HFFc6 (cell line): ENCODE data around the gene MAD1L1. TPM values are rescaled to one million over a fixed set of nuclear protein-coding genes. Genes with fewer than 3 reads are reported as not detected.
"Not testable (repeated sequence)": the region's sequence is repeated elsewhere in the genome, so short reads cannot be mapped to it uniquely, and the experiment has no call there.

Source experiments
- DNase-seq: peaks from one replicate; pipeline ENCODE4 v3.0.0-alpha.2; 2018
- H3K27ac Mint-ChIP-seq: 2 replicates; pipeline ENCODE4 v1.8.0; 2020; ENCODE audit warnings: mild to moderate bottlenecking, mixed read lengths
- H3K27me3 Mint-ChIP-seq: 2 replicates; pipeline ENCODE4 v1.8.0; 2021; ENCODE audit warnings: mild to moderate bottlenecking, moderate library complexity, mixed read lengths; ENCODE audit not compliant: insufficient read depth
- H3K36me3 Mint-ChIP-seq: 2 replicates; pipeline ENCODE4 v1.8.0; 2021; ENCODE audit warnings: low read depth, mixed read lengths
- H3K4me1 Mint-ChIP-seq: 2 replicates; pipeline ENCODE4 v1.8.0; 2020; ENCODE audit warnings: low read depth, mixed read lengths
- H3K4me3 Mint-ChIP-seq: 2 replicates; pipeline ENCODE4 v1.8.0; 2020; ENCODE audit warnings: mild to moderate bottlenecking, moderate library complexity, mixed read lengths
- H3K9me3 Mint-ChIP-seq: 2 replicates; pipeline ENCODE4 v1.8.0; 2020; ENCODE audit warnings: mild to moderate bottlenecking, mixed read lengths
- total RNA-seq, 6 experiments: library from RNA; stranded (reverse); fragmentation: NEBNext Ultra II Directional; extraction: Animal tissue kit (Norgen Biotek cat#: 25700); gene quantifications; 2 replicates in 1 of 6; 3 replicates in 5 of 6; pipeline ENCODE4 v1.2.3, GENCODE V29; 2021
- TF ChIP-seq, protein P1 (sequence below): fragments of 200-600 bp; sonication (generic); IDR thresholded peaks from 2 replicates; pipeline ENCODE4 v1.5.0; 2021; ENCODE audit warnings: antibody characterized with exemption, mild to moderate bottlenecking

MAD1L1 gene
- total RNA-seq, 6 experiments from 2014 or later: 34.6 to 44.8 (median 40.2) TPM

DNA sequence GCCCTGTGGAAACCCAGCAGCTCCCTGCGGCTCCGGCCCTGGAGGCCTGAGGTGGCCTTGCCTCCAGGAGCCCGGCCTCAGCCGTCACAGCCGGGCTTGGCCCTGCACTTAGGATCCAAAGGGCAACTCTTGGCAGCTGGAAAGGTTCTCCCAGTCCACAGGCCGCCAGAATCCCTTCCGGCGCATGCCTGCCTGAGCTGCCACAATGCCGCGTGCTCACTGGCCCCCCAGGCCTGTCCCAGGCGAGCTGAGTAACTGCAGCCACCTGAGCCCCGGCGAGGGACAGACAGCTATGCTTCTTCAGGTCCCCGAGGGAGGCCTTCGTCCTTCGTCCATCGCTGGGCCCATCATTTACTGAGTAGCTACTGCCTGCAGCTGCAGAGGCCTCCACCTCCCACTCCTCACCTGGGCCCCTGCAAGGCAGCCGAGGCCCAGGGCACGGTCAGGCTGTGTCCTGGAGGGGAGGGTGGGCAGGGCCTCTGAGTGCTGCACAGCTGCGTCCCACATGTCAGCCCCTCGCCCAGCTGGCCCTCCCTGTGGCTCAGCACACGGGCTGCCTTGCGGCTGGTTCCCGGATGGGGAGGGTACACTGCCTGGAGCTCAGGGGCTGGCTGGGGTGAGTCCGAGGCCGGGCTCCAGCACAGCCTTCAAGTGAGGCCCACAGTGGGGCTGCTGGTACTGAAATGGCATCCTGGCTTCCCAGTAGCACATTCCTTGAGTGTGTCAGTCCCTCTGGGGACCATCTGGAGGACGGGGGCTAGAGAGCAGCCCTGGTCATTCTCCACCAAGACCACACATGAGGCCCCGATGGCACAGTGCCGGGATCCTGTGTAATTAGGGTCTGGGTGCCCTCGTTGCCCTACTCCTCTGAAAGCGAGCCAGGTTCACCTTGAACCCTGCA is 390.2 kb downstream of the MAD1L1 start:
- DNase-seq: peak; percentile 3
- Mint-ChIP-seq H3K27ac (peak overlapping the region; percentile 99), H3K4me1 (peaks cover 32% of the 10 kb centered on the region), H3K9me3 (no peaks in the 10 kb centered on the region), H3K27me3 (peaks cover 3% of the 10 kb centered on the region; the same call in 1 of the 2 replicates), H3K4me3 (peak overlapping the region; percentile 84; the same call in 1 of the 2 replicates), H3K36me3 (peaks cover 7% of the 10 kb centered on the region; the same call in 1 of the 2 replicates)
- TF ChIP-seq, protein P1, sequence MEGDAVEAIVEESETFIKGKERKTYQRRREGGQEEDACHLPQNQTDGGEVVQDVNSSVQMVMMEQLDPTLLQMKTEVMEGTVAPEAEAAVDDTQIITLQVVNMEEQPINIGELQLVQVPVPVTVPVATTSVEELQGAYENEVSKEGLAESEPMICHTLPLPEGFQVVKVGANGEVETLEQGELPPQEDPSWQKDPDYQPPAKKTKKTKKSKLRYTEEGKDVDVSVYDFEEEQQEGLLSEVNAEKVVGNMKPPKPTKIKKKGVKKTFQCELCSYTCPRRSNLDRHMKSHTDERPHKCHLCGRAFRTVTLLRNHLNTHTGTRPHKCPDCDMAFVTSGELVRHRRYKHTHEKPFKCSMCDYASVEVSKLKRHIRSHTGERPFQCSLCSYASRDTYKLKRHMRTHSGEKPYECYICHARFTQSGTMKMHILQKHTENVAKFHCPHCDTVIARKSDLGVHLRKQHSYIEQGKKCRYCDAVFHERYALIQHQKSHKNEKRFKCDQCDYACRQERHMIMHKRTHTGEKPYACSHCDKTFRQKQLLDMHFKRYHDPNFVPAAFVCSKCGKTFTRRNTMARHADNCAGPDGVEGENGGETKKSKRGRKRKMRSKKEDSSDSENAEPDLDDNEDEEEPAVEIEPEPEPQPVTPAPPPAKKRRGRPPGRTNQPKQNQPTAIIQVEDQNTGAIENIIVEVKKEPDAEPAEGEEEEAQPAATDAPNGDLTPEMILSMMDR: peak; percentile 38

DNA sequence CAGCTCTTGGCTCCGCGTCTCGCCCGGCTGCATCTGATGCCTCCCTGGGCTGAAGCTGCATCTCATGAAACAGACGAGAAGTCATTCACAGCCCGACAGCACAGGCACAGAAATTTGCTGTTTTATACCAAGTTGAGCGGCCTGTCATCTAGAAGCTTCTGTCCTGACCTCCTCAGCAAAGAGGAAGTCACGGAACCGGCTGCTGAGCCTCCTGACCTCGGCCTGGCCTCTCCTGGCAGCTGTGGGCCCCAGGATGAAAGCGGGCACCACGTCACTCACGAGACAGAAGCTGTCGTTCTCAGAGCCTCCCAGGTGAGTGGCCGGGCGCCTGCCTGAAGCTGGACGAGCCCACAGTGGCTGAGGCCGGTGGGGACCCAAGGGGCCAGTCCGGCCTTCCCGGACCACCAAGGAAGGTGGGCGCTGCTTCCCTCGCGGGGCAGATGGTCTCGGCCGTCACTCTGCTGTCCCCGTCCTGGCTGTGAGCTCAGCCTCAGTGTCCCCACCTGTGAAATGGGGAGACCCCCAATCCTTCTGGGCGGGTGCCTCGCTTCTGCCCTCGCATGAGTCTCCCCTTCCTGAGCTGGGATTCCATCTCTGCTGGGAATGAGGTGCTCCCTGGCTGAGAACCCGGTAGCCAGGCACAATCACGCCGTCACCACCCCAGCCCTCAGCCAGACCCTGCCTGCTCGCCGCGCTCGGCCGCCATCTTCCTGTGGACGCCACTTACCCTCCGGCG is 391.3 kb downstream of the MAD1L1 start:
- H3K27me3 Mint-ChIP-seq, H3K9me3 Mint-ChIP-seq, H3K4me3 Mint-ChIP-seq, DNase-seq, H3K27ac Mint-ChIP-seq: not testable (repeated sequence)
- Mint-ChIP-seq H3K4me1 (peaks cover 36% of the 10 kb centered on the region), H3K36me3 (peaks cover 11% of the 10 kb centered on the region; the same call in 1 of the 2 replicates)

DNA sequence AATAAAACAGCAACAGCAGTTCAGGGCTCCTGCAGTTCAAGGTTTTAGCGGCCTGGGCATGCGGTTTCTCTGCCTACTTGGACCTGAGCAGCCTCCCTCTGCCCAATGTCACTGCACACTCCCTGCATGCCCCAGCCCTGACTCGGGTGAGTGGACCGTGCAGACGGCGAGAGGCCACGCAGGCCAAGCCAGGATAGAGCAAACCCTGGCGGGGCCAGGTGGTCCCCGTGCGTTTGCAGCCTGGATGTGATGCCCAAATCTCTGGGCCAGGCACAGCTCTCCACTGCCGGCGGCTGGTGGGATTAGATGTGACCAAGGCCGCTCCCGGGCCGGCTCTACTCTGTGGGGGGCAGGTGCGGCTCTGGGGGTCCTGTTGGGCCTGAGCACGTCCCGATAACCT is 392.0 kb downstream of the MAD1L1 start:
- not testable (repeated sequence) for H3K27me3 Mint-ChIP-seq, DNase-seq, H3K4me3 Mint-ChIP-seq, H3K27ac Mint-ChIP-seq, H3K9me3 Mint-ChIP-seq
- Mint-ChIP-seq H3K4me1 (peaks cover 36% of the 10 kb centered on the region), H3K36me3 (peaks cover 11% of the 10 kb centered on the region; the same call in 1 of the 2 replicates)

DNA sequence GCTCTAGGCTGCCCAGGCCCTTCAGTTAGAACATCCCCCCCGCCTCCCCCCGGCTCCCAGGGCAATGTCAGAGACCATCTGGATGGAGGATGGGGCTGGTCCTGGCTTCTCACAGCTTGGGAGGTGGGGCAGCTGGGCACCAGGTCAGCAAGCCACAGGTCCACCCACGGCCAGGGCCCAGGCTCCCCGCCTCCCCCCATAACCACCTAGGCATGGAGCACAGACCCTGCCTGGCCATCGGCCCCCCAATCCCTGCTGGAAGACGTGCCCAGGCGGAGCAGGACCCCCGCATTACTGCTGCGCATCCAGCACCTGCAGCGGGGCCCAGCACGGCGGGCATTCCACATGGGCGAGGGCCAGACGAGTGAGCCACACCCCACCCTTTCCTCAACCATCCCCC is 393.0 kb downstream of the MAD1L1 start:
- Mint-ChIP-seq H3K9me3 (peaks cover 5% of the 10 kb centered on the region), H3K36me3 (peaks cover 15% of the 10 kb centered on the region), H3K4me1 (peaks cover 36% of the 10 kb centered on the region), H3K27me3 (peaks cover 3% of the 10 kb centered on the region; the same call in 1 of the 2 replicates), H3K4me3 (peak overlapping the region; percentile 80), H3K27ac (peak overlapping the region; percentile 63)
- TF ChIP-seq, protein P1: no peak
- DNase-seq: no peak

DNA sequence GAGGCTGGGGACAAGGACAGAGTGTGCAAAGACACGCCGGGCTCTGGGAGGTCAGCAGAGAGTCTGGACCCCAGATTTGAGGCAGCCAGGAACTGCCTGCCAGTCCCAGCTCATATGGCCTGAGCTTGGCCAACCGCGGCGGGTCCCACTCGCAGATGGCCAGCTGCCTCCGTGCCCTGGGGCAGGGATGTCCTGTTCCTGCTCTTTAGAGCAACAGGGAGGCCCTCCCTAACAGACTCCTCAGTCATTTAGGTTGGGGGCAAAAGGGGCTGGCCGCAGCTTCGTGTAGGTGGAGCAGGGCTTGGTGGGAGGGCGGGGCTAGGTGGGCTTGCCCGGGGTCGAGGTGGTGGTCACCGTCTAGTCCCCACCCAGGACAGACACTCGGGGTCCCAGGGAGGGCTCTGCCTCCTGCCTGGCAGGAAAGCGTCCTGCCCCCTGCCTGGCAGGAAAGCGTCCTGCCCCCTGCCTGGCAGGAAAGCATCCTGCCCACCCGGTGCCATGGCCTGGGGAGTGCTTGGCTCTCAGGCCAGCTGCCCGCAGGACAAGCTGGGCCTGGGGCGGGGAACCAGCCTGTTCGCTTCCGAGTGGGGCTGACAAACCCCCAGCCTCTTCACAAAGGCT is 393.7 kb downstream of the MAD1L1 start:
- peak overlapping the region; percentile 88 for H3K27ac Mint-ChIP-seq
- H3K9me3 Mint-ChIP-seq, H3K27me3 Mint-ChIP-seq, DNase-seq: not testable (repeated sequence)
- H3K4me3 Mint-ChIP-seq: peak overlapping the region; percentile 80
- H3K36me3 Mint-ChIP-seq: peaks cover 19% of the 10 kb centered on the region
- peaks cover 36% of the 10 kb centered on the region for H3K4me1 Mint-ChIP-seq

DNA sequence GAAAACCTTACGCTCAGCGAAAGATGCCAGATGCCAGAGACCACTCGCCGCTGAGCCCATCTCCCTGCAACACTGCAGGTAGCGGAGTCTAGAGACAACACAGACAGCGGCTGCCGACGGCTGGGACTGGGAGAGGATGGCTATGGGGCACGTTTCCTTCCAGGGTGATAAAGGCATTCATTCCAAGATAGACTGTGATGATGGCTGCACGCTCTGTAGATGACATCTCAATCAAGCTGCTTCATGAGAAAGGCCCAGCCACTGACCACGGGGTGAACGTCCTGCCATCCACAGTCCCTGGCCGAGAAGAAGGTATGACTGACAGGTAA is 394.2 kb downstream of the MAD1L1 start:
- peak overlapping the region; percentile 88 for H3K27ac Mint-ChIP-seq
- DNase-seq, H3K27me3 Mint-ChIP-seq: not testable (repeated sequence)
- H3K4me1 Mint-ChIP-seq: peaks cover 32% of the 10 kb centered on the region
- peaks cover 11% of the 10 kb centered on the region for H3K9me3 Mint-ChIP-seq
- H3K36me3 Mint-ChIP-seq: peaks cover 21% of the 10 kb centered on the region
- H3K4me3 Mint-ChIP-seq: peak overlapping the region; percentile 80

DNA sequence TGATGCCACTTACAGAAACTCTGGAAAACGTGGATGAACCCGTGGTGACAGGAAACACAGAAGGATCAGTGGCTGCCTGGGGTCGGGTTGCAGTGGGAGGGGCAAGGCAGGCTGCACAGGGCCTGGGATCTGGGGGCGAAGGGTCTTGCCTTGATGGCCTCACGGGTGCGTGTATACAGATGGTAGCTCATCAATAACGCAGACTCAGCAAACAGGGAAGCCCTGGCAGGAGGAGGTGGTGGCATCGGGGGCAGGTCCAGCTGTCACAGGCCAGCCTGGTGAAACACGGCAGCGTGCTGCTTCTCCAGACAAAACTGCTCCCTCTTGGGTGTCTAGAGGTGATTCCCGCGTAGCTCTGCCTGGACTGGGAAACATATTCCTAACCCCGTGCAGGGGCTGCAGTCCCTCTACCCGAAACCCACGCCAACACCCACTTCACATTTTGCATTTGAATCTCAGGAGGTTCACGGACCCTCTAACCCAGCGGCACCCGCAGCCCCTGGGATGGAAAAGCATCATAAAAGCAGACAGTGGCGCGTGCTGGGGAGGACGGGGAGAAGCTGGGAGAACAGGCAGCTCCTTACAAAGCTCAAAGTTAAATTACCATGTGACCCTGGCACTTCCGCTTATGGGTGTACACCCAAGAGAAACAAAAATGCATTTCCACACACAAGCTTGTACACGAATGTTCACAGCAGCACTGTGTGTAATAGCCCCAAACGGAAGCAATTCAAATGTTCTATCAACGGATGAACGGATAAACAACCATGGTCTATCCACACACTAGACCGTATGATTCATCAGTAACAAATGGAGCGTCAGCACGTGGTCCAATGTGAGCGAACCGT is 394.8 kb downstream of the MAD1L1 start:
- Mint-ChIP-seq H3K9me3 (peaks cover 15% of the 10 kb centered on the region), H3K4me3 (peak overlapping the region; percentile 80), H3K36me3 (peaks cover 26% of the 10 kb centered on the region), H3K4me1 (peaks cover 26% of the 10 kb centered on the region), H3K27ac (peak overlapping the region; percentile 88)
- not testable (repeated sequence) for H3K27me3 Mint-ChIP-seq
- DNase-seq: peak; percentile 60

DNA sequence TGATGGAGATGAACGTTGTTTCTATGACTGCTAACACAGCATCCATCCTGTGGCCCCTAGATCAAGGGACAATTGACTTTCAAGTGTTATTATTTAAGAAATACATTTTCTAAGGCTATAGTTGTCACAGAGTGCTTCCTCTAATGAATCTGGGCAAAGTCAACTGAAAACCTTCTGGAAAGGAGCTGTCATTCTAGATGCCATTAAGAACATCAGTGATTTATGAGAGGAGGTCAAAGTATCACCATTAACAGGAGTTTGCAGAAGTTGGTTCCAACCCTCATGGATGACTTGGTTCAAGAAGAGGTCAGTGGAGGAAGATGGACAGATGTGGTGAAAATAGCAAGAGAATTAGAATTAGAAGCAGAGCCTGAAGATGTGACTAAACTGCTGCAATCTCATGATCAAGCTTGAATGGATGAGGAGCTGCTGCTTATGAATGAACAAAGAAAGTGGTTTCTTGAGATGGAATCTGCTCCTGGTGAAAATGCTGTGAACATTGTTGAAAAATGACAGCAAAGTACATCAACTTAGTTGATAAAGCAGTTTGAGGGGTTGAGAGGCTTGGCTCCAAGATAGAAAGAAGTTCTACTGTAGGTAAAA is 400.7 kb downstream of the MAD1L1 start:
- Mint-ChIP-seq H3K9me3 (peaks cover 34% of the 10 kb centered on the region), H3K36me3 (peaks cover 35% of the 10 kb centered on the region)
- not testable (repeated sequence) for DNase-seq, H3K27ac Mint-ChIP-seq, H3K27me3 Mint-ChIP-seq, H3K4me1 Mint-ChIP-seq, H3K4me3 Mint-ChIP-seq

DNA sequence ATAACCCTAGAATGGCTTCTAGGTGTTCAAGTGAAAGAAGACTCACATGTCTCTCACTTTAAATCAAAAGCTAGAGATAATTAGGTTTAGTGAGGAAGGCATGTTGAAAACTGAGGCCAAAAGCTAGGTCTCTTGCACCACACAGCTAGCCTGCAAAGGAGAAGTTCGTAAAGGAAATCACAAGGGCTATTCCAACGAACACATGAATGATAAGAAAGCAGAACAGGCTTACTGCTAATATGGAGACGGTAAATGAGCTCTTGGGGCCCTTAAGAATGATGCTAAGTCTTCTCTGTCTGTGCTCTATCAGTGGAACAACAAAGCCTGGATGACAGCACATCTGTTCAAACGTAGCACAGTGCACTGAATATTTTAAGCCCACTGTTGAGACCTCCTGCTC is 401.3 kb downstream of the MAD1L1 start:
- not testable (repeated sequence) for DNase-seq, H3K4me3 Mint-ChIP-seq, H3K4me1 Mint-ChIP-seq, H3K27me3 Mint-ChIP-seq, H3K27ac Mint-ChIP-seq
- H3K9me3 Mint-ChIP-seq: peaks cover 34% of the 10 kb centered on the region
- peaks cover 35% of the 10 kb centered on the region for H3K36me3 Mint-ChIP-seq

DNA sequence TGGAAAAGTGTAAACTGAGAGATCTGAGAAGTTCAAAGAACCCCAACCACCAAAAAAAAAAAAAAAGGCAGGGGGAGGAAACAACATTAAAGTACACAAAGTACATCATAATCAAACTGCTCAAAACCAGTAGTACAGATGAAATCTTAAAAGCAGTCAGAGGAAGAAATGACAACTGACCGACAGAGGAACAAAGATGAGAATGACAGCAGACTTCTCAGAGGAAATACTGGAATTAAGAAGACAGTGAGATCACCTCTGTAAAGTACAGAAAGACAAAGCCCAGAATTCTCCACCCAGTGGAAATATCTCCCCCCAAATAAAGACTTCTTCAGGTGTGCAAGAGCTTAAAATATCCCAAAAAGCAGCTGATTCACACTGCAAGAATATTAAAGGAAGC is 403.1 kb downstream of the MAD1L1 start:
- DNase-seq, H3K27ac Mint-ChIP-seq, H3K4me1 Mint-ChIP-seq, H3K4me3 Mint-ChIP-seq, H3K27me3 Mint-ChIP-seq: not testable (repeated sequence)
- Mint-ChIP-seq H3K9me3 (peaks cover 29% of the 10 kb centered on the region), H3K36me3 (peaks cover 32% of the 10 kb centered on the region)
